RWPE2 (cell line): ENCODE measurements around the gene SYTL5.

ENCODE experiments used
- ATAC-seq: fragments of 200-7000 bp; cut with Tn5 transposase; 3 replicates; pipeline ENCODE4 v1.9.1; 2021; ENCODE audit warnings: low read depth
- DNase-seq: peaks from one replicate; pipeline ENCODE4 v3.0.0-alpha.2; 2020; ENCODE audit warnings: low spot score
- H3K27ac ChIP-seq: fragments of 450-650 bp; 2 replicates; pipeline ENCODE4 v1.5.1; 2017; ENCODE audit warnings: mild to moderate bottlenecking; ENCODE audit not compliant: poor library complexity, severe bottlenecking
- H3K27me3 ChIP-seq: fragments of 250-450 bp; sonication (Bioruptor Pico); 2 replicates; pipeline ENCODE4 v1.5.1; 2021; ENCODE audit warnings: mild to moderate bottlenecking, moderate library complexity; ENCODE audit not compliant: insufficient read depth, poor library complexity, severe bottlenecking
- H3K36me3 ChIP-seq: fragments of 250-450 bp; sonication (Bioruptor Pico); 2 replicates; pipeline ENCODE4 v1.5.1; 2020; ENCODE audit warnings: low read depth, mild to moderate bottlenecking, moderate library complexity
- H3K4me1 ChIP-seq: fragments of 250-450 bp; sonication (Bioruptor Pico); 2 replicates; pipeline ENCODE4 v1.5.1; 2021; ENCODE audit warnings: mild to moderate bottlenecking, moderate library complexity; ENCODE audit not compliant: insufficient read depth, poor library complexity, severe bottlenecking
- H3K4me3 ChIP-seq: fragments of 250-450 bp; sonication (Bioruptor Pico); 2 replicates; pipeline ENCODE4 v1.5.1; 2021; ENCODE audit warnings: mild to moderate bottlenecking, moderate library complexity; ENCODE audit not compliant: severe bottlenecking
- H3K9me3 ChIP-seq: fragments of 250-450 bp; sonication (Bioruptor Pico); 2 replicates; pipeline ENCODE4 v1.5.1; 2021; ENCODE audit warnings: mild to moderate bottlenecking, moderate library complexity; ENCODE audit not compliant: severe bottlenecking
- TF ChIP-seq, protein P1 (sequence below): fragments of 450-650 bp; IDR thresholded peaks from one replicate; pipeline ENCODE4 v1.5.1; 2017; ENCODE audit warnings: mild to moderate bottlenecking, moderate library complexity; ENCODE audit not compliant: poor library complexity, severe bottlenecking

SYTL5 gene

DNA sequence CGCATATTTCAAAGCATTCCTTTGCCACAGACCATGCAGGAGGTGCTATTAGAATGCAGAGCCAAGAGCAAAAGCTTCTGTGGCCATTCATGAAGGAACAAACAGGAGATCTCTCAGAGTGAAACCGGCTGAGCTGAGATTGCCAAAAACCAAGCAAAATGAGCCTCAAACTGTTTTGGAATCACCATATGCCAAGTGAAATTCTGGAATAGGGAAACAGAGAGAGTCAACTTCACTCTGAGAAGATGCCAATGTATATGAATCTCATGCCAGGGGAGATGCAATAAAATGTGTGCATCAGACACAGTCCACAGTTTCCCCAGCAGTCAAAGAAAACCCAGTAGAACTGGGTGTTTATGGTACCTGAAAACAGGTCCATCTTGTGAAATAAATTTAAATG, 172.0 kb downstream of the SYTL5 start:
- H3K9me3 ChIP-seq, result no peaks in the 10 kb centered on the region
- no peak overlapping the region for H3K27ac ChIP-seq
- H3K27me3 ChIP-seq, result no peaks in the 10 kb centered on the region
- no peaks in the 10 kb centered on the region for H3K36me3 ChIP-seq
- TF ChIP-seq, protein P1, sequence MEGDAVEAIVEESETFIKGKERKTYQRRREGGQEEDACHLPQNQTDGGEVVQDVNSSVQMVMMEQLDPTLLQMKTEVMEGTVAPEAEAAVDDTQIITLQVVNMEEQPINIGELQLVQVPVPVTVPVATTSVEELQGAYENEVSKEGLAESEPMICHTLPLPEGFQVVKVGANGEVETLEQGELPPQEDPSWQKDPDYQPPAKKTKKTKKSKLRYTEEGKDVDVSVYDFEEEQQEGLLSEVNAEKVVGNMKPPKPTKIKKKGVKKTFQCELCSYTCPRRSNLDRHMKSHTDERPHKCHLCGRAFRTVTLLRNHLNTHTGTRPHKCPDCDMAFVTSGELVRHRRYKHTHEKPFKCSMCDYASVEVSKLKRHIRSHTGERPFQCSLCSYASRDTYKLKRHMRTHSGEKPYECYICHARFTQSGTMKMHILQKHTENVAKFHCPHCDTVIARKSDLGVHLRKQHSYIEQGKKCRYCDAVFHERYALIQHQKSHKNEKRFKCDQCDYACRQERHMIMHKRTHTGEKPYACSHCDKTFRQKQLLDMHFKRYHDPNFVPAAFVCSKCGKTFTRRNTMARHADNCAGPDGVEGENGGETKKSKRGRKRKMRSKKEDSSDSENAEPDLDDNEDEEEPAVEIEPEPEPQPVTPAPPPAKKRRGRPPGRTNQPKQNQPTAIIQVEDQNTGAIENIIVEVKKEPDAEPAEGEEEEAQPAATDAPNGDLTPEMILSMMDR, result no peak
- H3K4me1 ChIP-seq, result no peaks in the 10 kb centered on the region
- DNase-seq, result no peak
- ATAC-seq, result no peak
- H3K4me3 ChIP-seq, result no peak overlapping the region
